Measurements from ENCODE around the gene NHLRC2. TPM values are rescaled to one million over a fixed set of nuclear protein-coding genes. Genes with fewer than 3 reads are reported as not detected.

Gene NHLRC2
- polyA plus RNA-seq, 1 experiment, result 4.2 TPM

DNA sequence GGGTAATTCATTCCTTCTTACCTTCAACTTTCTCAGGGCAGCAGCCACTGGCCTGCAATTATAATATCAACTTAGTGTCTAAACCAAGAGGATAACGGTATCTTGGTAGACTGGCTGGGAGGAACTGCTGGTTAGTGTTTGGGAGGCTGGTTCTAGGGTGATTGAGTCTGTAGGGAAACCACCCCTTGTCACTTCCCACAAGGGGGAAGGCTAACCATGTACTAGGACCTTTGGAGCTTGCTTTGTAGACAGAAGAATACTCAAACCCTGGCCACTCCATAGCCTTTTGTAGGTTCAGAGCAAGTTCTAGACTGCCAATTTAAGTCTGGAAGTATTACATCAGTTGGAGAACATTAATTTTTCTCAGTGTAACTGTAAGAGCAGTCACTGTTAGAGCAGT, 51.3 kb downstream of the NHLRC2 start:
- no peak for DNase-seq (ENCODE audit: low read depth)
- Histone ChIP-seq H3K36me3 (ENCODE audit: control insufficient read depth, insufficient read depth, low read length) (peaks cover 7% of the 10 kb centered on the region), H3K4me3 (ENCODE audit: low read depth, low read length) (no peak overlapping the region), H3K27me3 (ENCODE audit: control insufficient read depth, insufficient read depth, low read length) (no peaks in the 10 kb centered on the region)
- POLR2A ChIA-PET, result no interaction called here
- CTCF ChIA-PET, result no interaction called here
- TF ChIP-seq, protein P1, sequence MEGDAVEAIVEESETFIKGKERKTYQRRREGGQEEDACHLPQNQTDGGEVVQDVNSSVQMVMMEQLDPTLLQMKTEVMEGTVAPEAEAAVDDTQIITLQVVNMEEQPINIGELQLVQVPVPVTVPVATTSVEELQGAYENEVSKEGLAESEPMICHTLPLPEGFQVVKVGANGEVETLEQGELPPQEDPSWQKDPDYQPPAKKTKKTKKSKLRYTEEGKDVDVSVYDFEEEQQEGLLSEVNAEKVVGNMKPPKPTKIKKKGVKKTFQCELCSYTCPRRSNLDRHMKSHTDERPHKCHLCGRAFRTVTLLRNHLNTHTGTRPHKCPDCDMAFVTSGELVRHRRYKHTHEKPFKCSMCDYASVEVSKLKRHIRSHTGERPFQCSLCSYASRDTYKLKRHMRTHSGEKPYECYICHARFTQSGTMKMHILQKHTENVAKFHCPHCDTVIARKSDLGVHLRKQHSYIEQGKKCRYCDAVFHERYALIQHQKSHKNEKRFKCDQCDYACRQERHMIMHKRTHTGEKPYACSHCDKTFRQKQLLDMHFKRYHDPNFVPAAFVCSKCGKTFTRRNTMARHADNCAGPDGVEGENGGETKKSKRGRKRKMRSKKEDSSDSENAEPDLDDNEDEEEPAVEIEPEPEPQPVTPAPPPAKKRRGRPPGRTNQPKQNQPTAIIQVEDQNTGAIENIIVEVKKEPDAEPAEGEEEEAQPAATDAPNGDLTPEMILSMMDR (IDR thresholded peaks at IDR 0.05; ENCODE audit: insufficient read depth, low read depth, low read length), result no peak

DNA sequence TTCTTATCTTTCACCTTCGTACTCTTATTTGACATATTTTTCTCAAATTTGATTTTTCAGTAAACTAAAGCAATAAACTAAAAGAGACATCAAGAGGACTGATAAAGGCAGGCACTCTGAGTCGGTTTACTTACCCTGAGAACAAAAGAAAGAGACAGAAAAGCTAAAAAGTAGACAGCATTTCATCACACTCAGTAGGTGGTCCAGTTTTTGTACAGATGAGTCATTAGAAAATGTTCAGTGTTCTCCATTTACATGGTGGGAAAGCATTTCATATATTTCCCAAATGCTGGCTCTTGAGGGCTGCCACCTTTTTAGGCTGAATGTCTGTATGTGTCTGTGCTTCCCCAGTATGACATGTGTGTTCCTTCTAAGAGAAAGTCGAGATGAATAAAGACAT, 52.7 kb downstream of the NHLRC2 start:
- DNase-seq (ENCODE audit: low read depth), result no peak

DNA sequence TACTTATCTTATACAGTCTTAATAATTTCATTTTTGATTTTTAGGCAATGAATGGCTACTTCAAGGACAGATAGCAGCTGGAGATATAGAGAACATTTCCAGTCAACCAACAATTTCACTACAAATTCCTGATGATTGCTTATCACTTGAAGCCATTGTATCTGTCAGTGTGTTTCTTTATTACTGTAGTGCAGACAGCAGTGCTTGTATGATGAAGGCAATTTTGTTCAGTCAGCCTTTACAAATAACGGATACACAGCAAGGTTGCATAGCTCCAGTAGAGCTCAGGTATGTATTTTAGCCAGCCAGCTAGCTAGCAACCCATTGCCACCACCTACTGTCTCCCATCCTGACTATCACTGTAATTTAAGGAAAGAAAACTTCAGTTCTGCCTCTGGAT, 53.8 kb downstream of the NHLRC2 start:
- TF ChIP-seq, protein P1 (IDR thresholded peaks at IDR 0.05; ENCODE audit: insufficient read depth, low read depth, low read length), result no peak
- CTCF ChIA-PET, result interaction anchor here (0.6 kb wide), 1 partner anchor 135 kb away, joined by 4 read pairs; no protein-coding TSS in a partner anchor
- DNase-seq (ENCODE audit: low read depth), result no peak
- Histone ChIP-seq H3K4me3 (ENCODE audit: low read depth, low read length) (no peak overlapping the region), H3K36me3 (ENCODE audit: control insufficient read depth, insufficient read depth, low read length) (peaks cover 8% of the 10 kb centered on the region), H3K27me3 (ENCODE audit: control insufficient read depth, insufficient read depth, low read length) (no peaks in the 10 kb centered on the region)
- POLR2A ChIA-PET, result no interaction called here

More for the DNA sequence above, 52.7 kb downstream of the NHLRC2 start:
- ChIA-PET POLR2A (no interaction called here), CTCF (no interaction called here)
- no peaks in the 10 kb centered on the region for H3K27me3 ChIP-seq (ENCODE audit: control insufficient read depth, insufficient read depth, low read length)
- H3K4me3 ChIP-seq (ENCODE audit: low read depth, low read length), result no peak overlapping the region
- H3K36me3 ChIP-seq (ENCODE audit: control insufficient read depth, insufficient read depth, low read length), result peaks cover 6% of the 10 kb centered on the region
- TF ChIP-seq, protein P1 (IDR thresholded peaks at IDR 0.05; ENCODE audit: insufficient read depth, low read depth, low read length), result no peak

DNA sequence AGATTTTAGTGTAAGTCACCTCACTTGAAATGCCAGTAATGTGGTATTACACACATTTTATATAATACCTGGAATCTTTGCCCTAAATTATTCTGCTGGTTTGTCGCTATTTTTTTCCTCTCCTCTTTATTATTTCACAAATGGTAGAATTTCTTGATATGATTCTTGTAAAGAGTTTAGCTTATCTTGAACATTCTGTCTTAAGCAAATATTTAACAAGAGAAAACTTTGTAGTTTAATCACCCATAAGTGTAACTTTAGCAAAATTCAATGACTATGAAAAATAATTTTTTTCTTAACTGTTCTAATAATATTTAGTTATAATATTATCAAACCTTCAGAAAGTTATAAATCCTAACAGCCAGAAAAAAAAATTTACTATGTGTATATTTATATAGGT, 56.7 kb downstream of the NHLRC2 start:
- CTCF ChIA-PET, result no interaction called here

DNA sequence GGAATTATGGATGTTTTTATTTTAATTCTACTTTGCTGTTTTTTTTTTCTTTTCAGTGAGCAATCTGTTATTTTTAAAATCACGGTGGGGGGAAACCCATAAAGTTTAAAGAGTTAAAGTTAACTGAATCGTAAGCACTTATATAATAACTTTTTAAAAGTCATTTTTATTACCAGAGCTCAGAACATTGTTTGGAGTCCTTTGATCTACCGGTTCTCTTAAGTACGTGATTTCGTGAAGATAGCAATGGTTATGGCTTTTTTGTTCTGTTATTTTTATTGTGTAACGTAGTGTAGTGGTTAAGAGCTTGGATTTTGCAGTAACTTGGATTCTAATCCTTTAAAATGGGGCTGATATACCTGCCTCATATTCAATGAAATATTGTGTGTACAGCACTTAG, 57.4 kb downstream of the NHLRC2 start:
- H3K36me3 ChIP-seq (ENCODE audit: control insufficient read depth, insufficient read depth, low read length), result peaks cover 4% of the 10 kb centered on the region
- TF ChIP-seq, protein P1 (IDR thresholded peaks at IDR 0.05; ENCODE audit: insufficient read depth, low read depth, low read length), result no peak
- DNase-seq (ENCODE audit: low read depth), result no peak
- CTCF ChIA-PET, result interaction anchor here (0.8 to 1.3 kb wide), 2 partner anchors 68 to 71 kb away, joined by 3 read pairs; no protein-coding TSS in a partner anchor
- H3K27me3 ChIP-seq (ENCODE audit: control insufficient read depth, insufficient read depth, low read length), result no peaks in the 10 kb centered on the region
- POLR2A ChIA-PET, result no interaction called here
- no peak overlapping the region for H3K4me3 ChIP-seq (ENCODE audit: low read depth, low read length)

More for the DNA sequence above, 56.7 kb downstream of the NHLRC2 start:
- H3K27me3 ChIP-seq (ENCODE audit: control insufficient read depth, insufficient read depth, low read length), result no peaks in the 10 kb centered on the region
- DNase-seq (ENCODE audit: low read depth), result no peak
- peaks cover 4% of the 10 kb centered on the region for H3K36me3 ChIP-seq (ENCODE audit: control insufficient read depth, insufficient read depth, low read length)
- POLR2A ChIA-PET, result no interaction called here
- TF ChIP-seq, protein P1 (IDR thresholded peaks at IDR 0.05; ENCODE audit: insufficient read depth, low read depth, low read length), result no peak
- H3K4me3 ChIP-seq (ENCODE audit: low read depth, low read length), result no peak overlapping the region
